GM21526 (cell line): ENCODE data around the gene TFAP2E.
"Not testable (repeated sequence)": the region's sequence is repeated elsewhere in the genome, so short reads cannot be mapped to it uniquely, and the experiment has no call there.

Experiments
- ATAC-seq: cut with Tn5 transposase; IDR thresholded peaks from one replicate; pipeline ENCODE4 v1.9.1; 2021; ENCODE audit warnings: moderate library complexity; ENCODE audit not compliant: unreplicated experiment, low FRiP score

Gene TFAP2E

DNA sequence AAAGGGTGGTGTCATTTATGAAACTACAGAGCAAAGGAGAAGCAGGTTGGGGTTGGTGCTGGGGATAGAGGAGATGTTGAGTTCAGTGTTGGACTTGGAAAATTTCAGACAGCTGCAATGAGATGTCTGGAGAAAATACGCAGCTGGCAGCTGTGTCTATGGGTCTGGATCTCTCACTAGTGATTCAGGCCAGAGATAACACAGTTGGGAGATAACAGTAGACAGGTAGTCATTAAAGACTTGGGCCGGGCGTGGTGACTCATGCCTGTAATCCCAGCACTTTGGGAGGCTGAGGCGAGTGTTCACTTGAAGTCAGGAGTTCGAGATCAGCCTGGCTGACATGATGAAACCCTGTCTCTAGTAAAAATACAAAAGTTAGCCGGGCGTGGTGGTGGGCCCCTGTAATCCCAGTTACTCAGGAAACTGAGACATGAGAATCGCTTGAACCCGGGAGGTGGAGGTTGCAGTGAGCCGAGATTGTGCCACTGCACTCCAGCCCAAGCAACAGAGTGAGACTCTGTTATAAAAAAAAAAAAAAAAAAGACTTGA is 2.5 kb upstream of the TFAP2E start:
- ATAC-seq, result no peak

DNA sequence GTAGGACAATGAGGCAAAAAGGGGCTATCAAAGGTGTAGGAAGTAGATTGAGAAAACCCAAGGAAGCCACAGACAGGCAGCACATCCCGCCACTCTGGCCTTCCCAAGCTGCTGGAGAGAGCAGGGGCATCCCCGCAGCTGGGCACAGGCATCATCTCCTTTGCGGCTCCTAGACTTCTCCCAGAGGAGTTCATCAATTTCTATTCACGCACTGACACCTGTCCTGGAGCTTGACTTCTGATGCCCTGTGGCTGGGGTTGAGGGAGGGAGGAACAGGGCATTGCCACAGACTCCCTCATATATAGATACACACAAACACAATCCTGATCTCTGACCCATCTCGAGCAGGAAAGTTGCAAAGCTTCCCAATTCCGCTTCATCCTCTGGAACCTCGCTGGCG is 1.9 kb upstream of the TFAP2E start:
- ATAC-seq, result no peak

GRCh38 chr1:35572296-35572695 is 818 bp upstream of the TFAP2E start:
- ATAC-seq, result no peak

DNA sequence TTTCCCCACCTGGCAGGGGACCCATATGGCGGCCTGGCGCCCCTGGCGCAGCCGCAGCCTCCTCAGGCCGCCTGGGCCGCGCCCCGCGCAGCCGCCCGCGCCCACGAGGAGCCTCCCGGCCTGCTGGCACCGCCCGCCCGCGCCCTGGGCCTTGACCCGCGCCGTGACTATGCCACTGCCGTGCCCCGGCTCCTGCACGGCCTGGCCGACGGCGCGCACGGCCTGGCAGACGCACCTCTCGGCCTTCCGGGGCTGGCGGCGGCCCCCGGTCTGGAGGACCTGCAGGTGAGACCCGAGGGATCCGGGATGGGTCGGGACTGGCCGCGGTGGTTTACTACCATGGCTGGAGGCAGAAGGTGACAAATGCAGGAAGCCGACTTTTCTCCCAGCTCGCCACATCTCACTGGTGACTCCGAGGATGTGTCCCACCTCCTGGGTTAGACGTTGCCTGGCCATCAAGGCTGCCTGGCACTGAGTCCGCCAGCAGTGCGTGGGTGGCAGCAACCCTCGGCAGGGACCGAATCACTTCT is 1.1 kb downstream of the TFAP2E start:
- no peak for ATAC-seq

GRCh38 chr1:35574655-35575415 is 1.7 kb downstream of the TFAP2E start:
- ATAC-seq, result no peak

DNA sequence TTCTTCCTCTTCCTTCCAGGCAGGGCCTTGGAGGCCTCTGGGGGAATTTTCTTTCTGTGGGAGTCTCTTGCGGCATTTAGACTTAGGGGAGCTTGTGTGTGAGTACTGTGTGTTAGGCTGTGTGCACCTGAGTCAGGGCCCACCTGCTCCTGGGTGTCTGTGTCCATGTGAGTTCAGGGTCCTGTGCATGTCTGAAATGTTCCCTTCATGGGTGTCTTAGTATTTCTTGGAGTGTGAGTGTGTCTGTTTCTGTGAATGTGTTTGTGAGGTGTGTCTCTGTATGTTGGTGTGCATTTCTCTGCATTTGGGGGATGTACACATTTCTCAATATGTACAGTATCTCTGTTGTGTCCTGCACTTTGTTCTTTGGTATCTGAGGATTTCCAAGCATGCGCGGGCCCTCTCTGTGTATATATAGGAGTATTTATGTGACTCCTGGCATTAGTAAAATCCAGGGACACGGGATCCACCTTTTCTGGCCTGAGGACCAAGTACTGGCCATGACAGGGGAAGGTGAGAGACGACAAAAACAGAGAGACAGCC is 2.4 kb downstream of the TFAP2E start:
- no peak for ATAC-seq

DNA sequence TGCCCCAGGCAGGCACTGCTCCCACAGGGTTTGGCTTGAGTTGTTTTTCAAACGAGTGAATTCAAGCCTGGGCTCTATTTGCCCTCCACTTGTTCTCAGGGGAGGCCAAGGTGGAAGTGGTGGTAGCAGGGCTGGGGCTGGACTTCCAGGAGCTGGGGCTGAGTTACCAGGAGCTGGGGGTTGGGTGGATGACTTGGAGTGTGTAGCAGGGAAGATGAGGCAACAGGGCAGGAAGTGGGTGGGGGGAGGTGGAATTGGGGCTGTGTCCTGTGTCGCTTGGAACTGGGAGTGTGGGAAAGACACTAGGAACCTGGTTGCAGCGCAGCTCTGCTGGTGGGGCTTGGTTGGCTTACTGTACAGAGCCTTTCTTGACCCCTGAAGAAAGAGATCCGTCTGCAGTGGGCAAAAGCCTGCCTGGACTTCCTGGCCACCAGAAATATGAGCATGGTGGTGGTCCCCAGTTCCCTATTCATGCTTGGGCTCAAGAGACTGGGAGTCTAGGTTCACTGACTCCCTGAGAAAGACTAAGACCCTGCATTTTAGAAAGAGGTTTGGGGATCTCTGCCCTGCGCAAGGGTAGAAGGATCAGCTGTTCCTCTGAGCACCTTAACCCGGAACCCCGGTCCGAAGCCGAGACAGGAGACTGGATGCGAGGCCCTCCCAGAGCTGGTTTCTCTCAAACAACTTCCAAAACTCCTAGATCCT is 3.1 kb downstream of the TFAP2E start:
- ATAC-seq, result no peak

GRCh38 chr1:35576766-35577070 is 3.6 kb downstream of the TFAP2E start:
- not testable (repeated sequence) for ATAC-seq

- no peak for ATAC-seq
These were observed 4.2 kb downstream of the TFAP2E start for GRCh38 chr1:35577071-35577998.

DNA sequence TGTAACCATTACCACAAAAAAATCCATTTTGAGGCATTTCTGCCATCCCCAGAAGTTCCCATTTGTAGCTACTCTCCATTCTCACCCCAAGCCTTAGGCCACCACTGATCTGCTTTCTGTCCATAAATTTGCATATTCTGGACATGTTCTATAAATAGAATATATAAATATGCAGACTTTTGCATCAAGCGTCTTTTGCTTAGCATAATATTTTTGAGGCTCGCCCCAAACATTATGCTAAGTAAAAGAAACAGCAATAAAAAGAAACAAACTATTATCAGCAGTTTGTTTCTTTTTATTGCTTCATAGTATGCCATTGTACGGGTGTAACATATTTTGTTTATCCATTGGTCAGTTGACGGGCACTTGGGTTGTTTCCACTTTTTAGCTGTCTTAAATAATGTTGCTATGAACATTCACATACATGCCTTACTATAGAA is 7.9 kb downstream of the TFAP2E start:
- no peak for ATAC-seq

- not testable (repeated sequence) for ATAC-seq
These were observed 8.5 kb downstream of the TFAP2E start for GRCh38 chr1:35581621-35582020.

DNA sequence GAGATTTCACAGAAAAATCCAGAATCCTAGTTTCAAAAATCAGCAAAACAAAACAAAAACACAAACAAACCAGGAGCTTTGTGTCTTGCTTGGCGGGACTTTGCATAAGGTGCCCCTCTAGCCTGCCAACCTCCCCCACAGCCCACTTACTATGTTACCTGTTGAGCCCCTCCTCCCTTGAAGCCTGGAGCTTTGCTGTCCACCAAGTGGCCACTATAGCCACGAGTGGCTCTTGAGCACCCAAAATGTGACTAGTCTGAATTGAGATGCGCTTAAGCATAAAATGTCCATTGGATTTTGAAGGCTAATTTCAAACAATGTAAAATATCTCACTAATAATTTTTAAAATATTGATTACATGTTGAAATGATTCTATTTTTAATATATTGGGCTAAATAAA is 12.2 kb downstream of the TFAP2E start:
- ATAC-seq, result no peak

GRCh38 chr1:35585805-35586204 is 12.7 kb downstream of the TFAP2E start:
- not testable (repeated sequence) for ATAC-seq

DNA sequence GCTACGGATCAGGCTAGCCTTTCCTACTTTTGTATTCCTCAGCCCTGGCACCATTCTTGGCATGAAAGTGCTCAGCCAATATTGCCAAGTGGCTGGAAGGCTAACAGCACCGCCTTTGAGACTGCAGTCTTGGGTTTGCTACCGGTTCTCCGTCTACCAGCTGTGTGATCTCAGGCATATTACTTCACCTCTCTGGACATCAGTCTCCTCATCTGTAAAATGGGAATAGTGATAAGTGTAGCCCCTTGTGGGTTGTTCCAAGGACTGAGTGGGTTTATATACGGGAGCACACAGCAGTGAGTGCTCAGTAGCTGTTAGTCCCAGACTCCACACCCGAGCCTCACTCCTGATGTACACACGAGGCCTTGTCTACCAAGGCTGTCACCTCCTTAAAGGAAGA is 13.7 kb downstream of the TFAP2E start:
- ATAC-seq, result no peak

DNA sequence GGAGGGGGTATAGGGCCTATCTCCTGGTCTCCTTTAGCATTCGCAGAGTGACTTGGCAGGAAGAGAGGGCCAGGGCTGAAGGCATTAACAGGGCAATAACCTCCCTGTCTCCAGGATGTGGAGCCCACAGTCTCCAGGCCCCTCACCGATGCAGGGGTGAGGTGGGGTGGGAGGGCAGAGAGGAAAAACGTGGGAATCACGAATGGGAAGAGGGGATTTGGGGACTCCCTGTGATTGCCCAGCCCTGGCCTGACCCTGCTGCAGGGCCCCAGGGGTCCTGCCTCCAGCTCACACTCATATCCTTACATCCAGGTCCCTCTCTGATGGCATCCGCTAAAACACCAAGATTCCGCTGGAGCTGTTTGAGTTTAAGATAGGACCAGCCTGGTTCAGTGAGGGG is 14.6 kb downstream of the TFAP2E start:
- ATAC-seq, result no peak

DNA sequence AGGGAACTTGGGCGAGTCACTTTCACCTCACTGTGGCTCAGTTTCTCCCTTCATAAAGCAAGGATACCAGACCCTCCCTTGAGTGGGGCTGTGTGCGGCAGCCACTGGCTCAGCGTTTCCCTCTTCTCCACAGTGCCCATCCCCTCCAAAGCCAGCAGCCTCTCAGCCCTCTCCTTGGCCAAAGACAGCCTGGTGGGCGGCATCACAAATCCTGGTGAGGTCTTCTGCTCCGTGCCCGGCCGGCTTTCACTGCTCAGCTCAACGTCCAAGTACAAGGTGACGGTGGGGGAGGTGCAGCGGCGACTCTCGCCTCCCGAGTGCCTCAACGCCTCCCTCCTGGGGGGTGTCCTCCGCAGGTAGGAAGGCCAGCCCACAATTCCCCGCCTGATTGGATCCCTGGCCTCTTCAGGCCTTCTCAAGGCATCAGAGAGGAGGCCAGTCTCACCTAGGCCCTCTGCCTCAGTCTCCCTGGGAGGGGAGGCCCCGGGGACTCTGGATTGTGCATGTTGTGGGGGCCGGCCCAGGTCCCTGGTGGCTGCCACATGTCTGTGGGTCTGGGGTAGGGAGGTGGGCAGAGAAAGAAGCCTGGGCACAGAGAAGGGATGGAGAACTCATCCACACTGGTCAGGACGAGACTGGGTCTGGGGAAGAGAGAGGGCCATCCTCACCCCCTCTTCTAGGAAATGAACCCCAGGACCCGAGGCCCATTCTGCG is 15.2 kb downstream of the TFAP2E start:
- ATAC-seq, result no peak

DNA sequence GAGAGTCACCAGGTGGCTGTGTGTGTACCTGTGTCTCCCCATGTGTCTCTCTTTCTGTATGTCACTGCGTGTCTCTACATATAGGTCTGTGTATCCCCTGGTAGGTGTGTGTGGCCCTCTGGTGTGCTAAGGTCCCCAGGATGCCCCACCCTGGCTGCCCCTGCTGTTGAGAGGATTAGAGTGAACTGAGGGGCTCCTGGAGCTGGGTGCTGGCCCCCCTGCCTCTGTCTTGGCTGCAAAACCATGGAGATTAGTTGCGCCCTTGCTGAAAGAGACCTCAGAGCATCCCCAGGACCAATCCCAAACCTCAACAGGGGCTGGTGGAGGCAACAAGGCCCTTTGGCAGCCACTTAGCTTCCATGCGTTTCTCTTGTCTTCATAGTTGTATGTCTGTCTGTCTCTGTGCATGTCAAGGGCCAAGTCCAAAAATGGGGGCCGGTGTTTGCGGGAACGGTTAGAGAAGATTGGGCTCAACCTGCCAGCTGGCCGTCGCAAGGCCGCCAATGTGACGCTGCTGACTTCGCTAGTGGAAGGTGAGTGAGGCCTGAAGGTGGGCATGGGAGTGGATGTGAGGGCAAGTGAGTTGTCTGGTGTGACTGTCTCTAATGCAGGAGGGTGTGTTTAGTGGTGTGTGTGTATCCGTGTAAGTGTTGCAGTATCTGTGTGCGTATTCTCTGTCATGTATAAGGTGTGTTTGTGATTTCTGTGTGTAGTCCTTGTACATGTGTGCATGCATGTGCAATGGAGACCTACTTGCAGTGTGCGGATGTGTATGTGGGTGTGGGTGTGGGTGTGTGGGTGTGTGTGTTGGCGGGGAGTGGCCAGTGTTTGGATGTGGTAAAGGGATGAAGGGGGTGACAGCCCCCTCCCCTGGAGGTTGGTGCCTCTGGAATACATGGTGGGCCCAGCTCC is 16.7 kb downstream of the TFAP2E start:
- no peak for ATAC-seq

GRCh38 chr1:35590476-35591040 is 17.4 kb downstream of the TFAP2E start:
- no peak for ATAC-seq
